Measurements from ENCODE around the gene CFAP73. TPM values are rescaled to one million over a fixed set of nuclear protein-coding genes. Genes with fewer than 3 reads are reported as not detected.
A peak's percentile ranks its signal among the peaks of the same experiment; 100 is the strongest.

Gene CFAP73
- total and polyA plus RNA-seq, 7 donors, result 0.42 to 0.60 (median 0.46) TPM; not detected in 4

DNA sequence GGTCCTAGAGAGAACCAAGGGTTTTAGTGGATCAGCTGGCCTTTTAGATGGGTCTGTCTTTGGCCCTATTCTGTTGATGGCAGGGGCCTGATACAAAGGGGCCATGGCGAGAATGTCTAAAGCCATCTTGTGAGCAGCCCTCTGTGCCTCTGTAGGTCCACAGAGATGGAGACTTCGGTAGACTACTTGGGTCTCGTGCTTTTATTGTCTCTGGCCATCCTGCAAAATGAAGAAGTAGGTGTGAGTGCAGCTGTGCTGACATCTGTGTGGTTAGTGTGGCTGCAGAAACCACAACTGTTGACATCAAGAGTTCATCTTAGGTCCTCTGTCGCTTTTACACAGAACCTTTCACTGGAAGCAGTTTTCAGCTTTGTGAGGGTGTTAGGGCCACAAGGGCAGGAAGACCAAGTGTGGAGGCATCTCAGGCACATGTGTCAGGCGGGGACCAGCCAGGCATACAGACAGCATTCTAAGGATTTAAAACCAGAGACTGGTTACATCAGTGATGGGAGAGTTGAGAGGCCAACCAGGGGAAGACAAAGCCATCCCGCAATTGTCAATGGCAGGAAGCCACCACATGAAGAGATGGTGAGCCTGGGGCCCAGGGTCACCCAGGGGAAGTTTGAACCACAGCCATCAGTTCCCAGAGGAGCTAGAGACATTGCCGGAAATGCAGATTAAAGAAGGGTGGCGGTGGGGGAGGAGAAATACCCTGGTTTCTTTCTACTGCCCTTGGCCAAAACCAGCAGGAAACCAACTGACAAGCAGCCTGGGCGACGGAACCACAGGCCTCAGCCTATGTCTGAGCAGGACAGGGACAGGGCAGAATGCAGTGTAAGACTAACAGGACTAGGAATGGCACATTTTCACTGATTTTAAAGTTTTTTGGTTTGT is 58.8 kb downstream of the CFAP73 start:
- WGBS, 2 donors, result 43 to 80% methylated on average over 10 of the region's 10 CpGs
- Histone ChIP-seq H3K27me3 (no peaks in the 10 kb centered on the region), H3K27ac (peak overlapping the region in 3 of 4 donors; percentile 17 to 49 (median 42)), H3K4me1 (no peaks in the 10 kb centered on the region), H3K9me3 (no peaks in the 10 kb centered on the region), H3K36me3 (no peaks in the 10 kb centered on the region), H3K4me3 (no peak overlapping the region)
- intact Hi-C loops (cut with DNase I), result no loop called here
- TF ChIP-seq POLR2AphosphoS5 (IDR thresholded peaks at IDR 0.05) (peak in 3 of 4 donors; percentile 22 to 47 (median 28)), EP300 (IDR thresholded peaks at IDR 0.05) (no peak)
- TF ChIP-seq, protein P1, sequence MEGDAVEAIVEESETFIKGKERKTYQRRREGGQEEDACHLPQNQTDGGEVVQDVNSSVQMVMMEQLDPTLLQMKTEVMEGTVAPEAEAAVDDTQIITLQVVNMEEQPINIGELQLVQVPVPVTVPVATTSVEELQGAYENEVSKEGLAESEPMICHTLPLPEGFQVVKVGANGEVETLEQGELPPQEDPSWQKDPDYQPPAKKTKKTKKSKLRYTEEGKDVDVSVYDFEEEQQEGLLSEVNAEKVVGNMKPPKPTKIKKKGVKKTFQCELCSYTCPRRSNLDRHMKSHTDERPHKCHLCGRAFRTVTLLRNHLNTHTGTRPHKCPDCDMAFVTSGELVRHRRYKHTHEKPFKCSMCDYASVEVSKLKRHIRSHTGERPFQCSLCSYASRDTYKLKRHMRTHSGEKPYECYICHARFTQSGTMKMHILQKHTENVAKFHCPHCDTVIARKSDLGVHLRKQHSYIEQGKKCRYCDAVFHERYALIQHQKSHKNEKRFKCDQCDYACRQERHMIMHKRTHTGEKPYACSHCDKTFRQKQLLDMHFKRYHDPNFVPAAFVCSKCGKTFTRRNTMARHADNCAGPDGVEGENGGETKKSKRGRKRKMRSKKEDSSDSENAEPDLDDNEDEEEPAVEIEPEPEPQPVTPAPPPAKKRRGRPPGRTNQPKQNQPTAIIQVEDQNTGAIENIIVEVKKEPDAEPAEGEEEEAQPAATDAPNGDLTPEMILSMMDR (IDR thresholded peaks at IDR 0.05), result no peak
- peak; percentile 73 for DNase-seq

Small RNA genes within 50 kb of the gene (small RNA-seq; reads per million reads assigned to genes)
- gene MIR7106, result 0 reads per million in 3 donors
- gene RF00019, result 0 reads per million in 3 donors

Other genes starting within 250 kb of the CFAP73 start
- 10 to 100 TPM in 2 of 4 donors, 1 to 10 TPM in 2; 8.9 to 18.5 (median 10.4) TPM for gene OAS1, start 242.8 kb upstream of the CFAP73 start, total RNA-seq
- 100 to 1,000 TPM; 109 to 259 (median 121) TPM for gene OAS1, start 242.8 kb upstream of the CFAP73 start, polyA plus RNA-seq
- gene OAS3, start 211.2 kb upstream of the CFAP73 start, total RNA-seq, result 1 to 10 TPM; 1.8 to 8.9 (median 6.0) TPM
- 10 to 100 TPM in 2 of 3 donors, 1 to 10 TPM in 1; 5.4 to 37.0 (median 10.6) TPM for gene OAS3, start 211.2 kb upstream of the CFAP73 start, polyA plus RNA-seq
- 1 to 10 TPM; 2.0 to 5.7 (median 2.9) TPM for gene OAS2, start 171.2 kb upstream of the CFAP73 start, total RNA-seq
- 10 to 100 TPM in 1 of 3 donors, 1 to 10 TPM in 2; 3.9 to 28.8 (median 6.0) TPM for gene OAS2, start 171.2 kb upstream of the CFAP73 start, polyA plus RNA-seq
- 1 to 10 TPM; 2.8 to 8.0 (median 3.4) TPM for gene DTX1, start 93.0 kb upstream of the CFAP73 start, total RNA-seq
- 10 to 100 TPM in 1 of 3 donors, 1 to 10 TPM in 2; 1.2 to 15.8 (median 3.0) TPM for gene DTX1, start 93.0 kb upstream of the CFAP73 start, polyA plus RNA-seq
- gene RASAL1, start 14.0 kb upstream of the CFAP73 start, total RNA-seq, result under 1 TPM in 2 of 4 donors, not detected in 2; under 0.01 to 0.28 TPM
- 10 to 100 TPM in 1 of 3 donors, 1 to 10 TPM in 2; 3.0 to 10.5 (median 5.1) TPM for gene RASAL1, start 14.0 kb upstream of the CFAP73 start, polyA plus RNA-seq
- gene DDX54, start 35.8 kb downstream of the CFAP73 start, total RNA-seq, result 10 to 100 TPM; 24.5 to 47.4 (median 40.8) TPM
- 10 to 100 TPM; 19.2 to 82.8 (median 25.4) TPM for gene DDX54, start 35.8 kb downstream of the CFAP73 start, polyA plus RNA-seq
- 10 to 100 TPM; 12.5 to 18.3 (median 15.5) TPM for gene RITA1, start 36.0 kb downstream of the CFAP73 start, total RNA-seq
- 10 to 100 TPM; 16.2 to 28.4 (median 18.7) TPM for gene RITA1, start 36.0 kb downstream of the CFAP73 start, polyA plus RNA-seq
- 10 to 100 TPM; 25.7 to 51.5 (median 28.9) TPM for gene TPCN1, start 71.7 kb downstream of the CFAP73 start, total RNA-seq
- gene TPCN1, start 71.7 kb downstream of the CFAP73 start, polyA plus RNA-seq, result 10 to 100 TPM in 1 of 3 donors, 1 to 10 TPM in 2; 6.0 to 51.0 (median 9.7) TPM
- 10 to 100 TPM; 13.6 to 31.3 (median 23.4) TPM for gene SLC8B1, start 185.4 kb downstream of the CFAP73 start, total RNA-seq
- 10 to 100 TPM in 2 of 3 donors, 1 to 10 TPM in 1; 8.4 to 38.5 (median 12.3) TPM for gene SLC8B1, start 185.4 kb downstream of the CFAP73 start, polyA plus RNA-seq
- 10 to 100 TPM; 13.2 to 39.1 (median 16.4) TPM for gene PLBD2, start 208.9 kb downstream of the CFAP73 start, total RNA-seq
- gene PLBD2, start 208.9 kb downstream of the CFAP73 start, polyA plus RNA-seq, result 10 to 100 TPM in 1 of 3 donors, 1 to 10 TPM in 2; 3.0 to 14.4 (median 8.3) TPM

Measured in sigmoid colon (tissue), 7 donors.